Stimulated activated CD4-positive, alpha-beta T cell treated with anti-CD3 and anti-CD28 coated beads, Interleukin-4, amount 100 ng/mL, for 24 hours (primary cell): Measurements from ENCODE around the gene CD40.

Source experiments
- DNase-seq: peaks from one replicate; pipeline ENCODE4 v3.0.0-alpha.2; 2020

Gene CD40

GRCh38 chr20:46175127-46175494 is 57.0 kb downstream of the CD40 start:
- no peak for DNase-seq

GRCh38 chr20:46176739-46177378 is 58.7 kb downstream of the CD40 start:
- DNase-seq: no peak

- no peak for DNase-seq
Measured at GRCh38 chr20:46177768-46178167, 59.7 kb downstream of the CD40 start.

GRCh38 chr20:46178891-46179290 is 60.8 kb downstream of the CD40 start:
- no peak for DNase-seq
